HepG2 (cell line): ENCODE results near the gene SOX12. TPM values are rescaled to one million over a fixed set of nuclear protein-coding genes. Genes with fewer than 3 reads are reported as not detected.
A peak's percentile ranks its signal among the peaks of the same experiment; 100 is the strongest.

Source experiments
- ARID2 ChIP-seq: sonication (generic); formaldehyde crosslinking; IDR thresholded peaks from 2 replicates; pipeline ENCODE4 v1.8.1; 2022; ENCODE audit warnings: mild to moderate bottlenecking, missing genetic modification reagents, borderline replicate concordance
- ATF7-NPFF ChIP-seq: sonication (generic); formaldehyde crosslinking; IDR thresholded peaks from 2 replicates; pipeline ENCODE4 v1.8.1; 2023; ENCODE audit warnings: mild to moderate bottlenecking, low read depth, missing genetic modification reagents, moderate library complexity
- BRCA1 ChIP-seq: sonication (generic); formaldehyde crosslinking; IDR thresholded peaks from 2 replicates; pipeline ENCODE4 v1.4.0; 2020; ENCODE audit warnings: missing genetic modification reagents
- ELF3 ChIP-seq: IDR thresholded peaks from 2 replicates; pipeline ENCODE4 v1.6.1; 2016; ENCODE audit warnings: missing genetic modification reagents, missing compliant biosample characterization
- KLF6 ChIP-seq: IDR thresholded peaks from 2 replicates; pipeline ENCODE4 v1.8.0; 2016; ENCODE audit warnings: missing biosample characterization, missing genetic modification reagents
- NBN ChIP-seq: fragments of 450-650 bp; conservative IDR thresholded peaks from 2 replicates; pipeline ENCODE4 v1.6.1; 2017
- NCOA1 ChIP-seq: sonication (generic); formaldehyde crosslinking; IDR thresholded peaks from 2 replicates; pipeline ENCODE4 v1.9.0; 2021; ENCODE audit warnings: missing genetic modification reagents
- SMAD9 ChIP-seq: sonication (generic); formaldehyde crosslinking; IDR thresholded peaks from 2 replicates; pipeline ENCODE4 v1.5.1; 2020; ENCODE audit warnings: mild to moderate bottlenecking, missing genetic modification reagents
- TGIF2 ChIP-seq: IDR thresholded peaks from 2 replicates; pipeline ENCODE4 v1.6.1; 2016; ENCODE audit warnings: control low read depth, missing compliant biosample characterization
- THYN1 ChIP-seq: sonication (generic); formaldehyde crosslinking; IDR thresholded peaks from 2 replicates; pipeline ENCODE4 v1.8.1; 2023; ENCODE audit warnings: low read depth, mild to moderate bottlenecking, moderate library complexity, missing genetic modification reagents, borderline replicate concordance
- ZBTB1 ChIP-seq: sonication (generic); formaldehyde crosslinking; IDR thresholded peaks from 2 replicates; pipeline ENCODE4 v1.4.0; 2020; ENCODE audit warnings: missing genetic modification reagents, borderline replicate concordance
- ZNF232 ChIP-seq: sonication (generic); formaldehyde crosslinking; IDR thresholded peaks from 2 replicates; pipeline ENCODE4 v1.4.0; 2020; ENCODE audit warnings: missing genetic modification reagents, borderline replicate concordance
- ZNF552 ChIP-seq: sonication (generic); formaldehyde crosslinking; IDR thresholded peaks from 2 replicates; pipeline ENCODE4 v1.9.0; 2022; ENCODE audit warnings: missing genetic modification reagents, mild to moderate bottlenecking, borderline replicate concordance
- ZSCAN25 ChIP-seq: sonication (generic); formaldehyde crosslinking; IDR thresholded peaks from 2 replicates; pipeline ENCODE4 v1.8.0; 2022; ENCODE audit warnings: mild to moderate bottlenecking, missing genetic modification reagents
- polyA plus RNA-seq, 8 experiments: library from polyadenylated mRNA; depleted of rRNA in 3 of 8; stranded (reverse) in 7 of 8; unstranded in 1 of 8; fragments of >200 nt; fragmentation: Illumina TruSeq in 4 of 8; extraction: Trizol in 4 of 8; gene quantifications; 2 replicates each; pipeline versions ENCODE4 v1.2.1 to v1.2.3, GENCODE V29; 2011 to 2016; ENCODE audit warnings: low read depth in 4 of 8, missing spikeins in 1 of 8, mixed read lengths in 1 of 8; ENCODE audit not compliant: insufficient read depth in 1 of 8
- total RNA-seq, 5 experiments: library from RNA; depleted of rRNA; stranded (reverse); fragments of >200 nt; fragmentation: Illumina TruSeq; extraction: Trizol; gene quantifications; 2 replicates each; pipeline ENCODE4 v1.2.3, GENCODE V29; 2016; ENCODE audit warnings: low read depth in 1 of 5
- TF ChIP-seq, protein P1 (sequence below): sonication (generic); formaldehyde crosslinking; IDR thresholded peaks from 2 replicates; pipeline ENCODE4 v1.5.1; 2020; ENCODE audit warnings: mild to moderate bottlenecking, missing genetic modification reagents, borderline replicate concordance
- TF ChIP-seq, protein P2 (sequence below): sonication (generic); formaldehyde crosslinking; IDR thresholded peaks from 2 replicates; pipeline ENCODE4 v1.4.0; 2020; ENCODE audit warnings: mild to moderate bottlenecking, missing genetic modification reagents, borderline replicate concordance
- TF ChIP-seq, protein P3 (sequence below): sonication (generic); formaldehyde crosslinking; conservative IDR thresholded peaks from 2 replicates; pipeline ENCODE4 v1.4.0; 2020; ENCODE audit warnings: missing genetic modification reagents

Gene SOX12
- total and polyA plus RNA-seq, 2 of the 13 experiments (the other 11 are each of a cell fraction or from before 2014, with no cell fraction given): 10.0 to 18.7 TPM

DNA sequence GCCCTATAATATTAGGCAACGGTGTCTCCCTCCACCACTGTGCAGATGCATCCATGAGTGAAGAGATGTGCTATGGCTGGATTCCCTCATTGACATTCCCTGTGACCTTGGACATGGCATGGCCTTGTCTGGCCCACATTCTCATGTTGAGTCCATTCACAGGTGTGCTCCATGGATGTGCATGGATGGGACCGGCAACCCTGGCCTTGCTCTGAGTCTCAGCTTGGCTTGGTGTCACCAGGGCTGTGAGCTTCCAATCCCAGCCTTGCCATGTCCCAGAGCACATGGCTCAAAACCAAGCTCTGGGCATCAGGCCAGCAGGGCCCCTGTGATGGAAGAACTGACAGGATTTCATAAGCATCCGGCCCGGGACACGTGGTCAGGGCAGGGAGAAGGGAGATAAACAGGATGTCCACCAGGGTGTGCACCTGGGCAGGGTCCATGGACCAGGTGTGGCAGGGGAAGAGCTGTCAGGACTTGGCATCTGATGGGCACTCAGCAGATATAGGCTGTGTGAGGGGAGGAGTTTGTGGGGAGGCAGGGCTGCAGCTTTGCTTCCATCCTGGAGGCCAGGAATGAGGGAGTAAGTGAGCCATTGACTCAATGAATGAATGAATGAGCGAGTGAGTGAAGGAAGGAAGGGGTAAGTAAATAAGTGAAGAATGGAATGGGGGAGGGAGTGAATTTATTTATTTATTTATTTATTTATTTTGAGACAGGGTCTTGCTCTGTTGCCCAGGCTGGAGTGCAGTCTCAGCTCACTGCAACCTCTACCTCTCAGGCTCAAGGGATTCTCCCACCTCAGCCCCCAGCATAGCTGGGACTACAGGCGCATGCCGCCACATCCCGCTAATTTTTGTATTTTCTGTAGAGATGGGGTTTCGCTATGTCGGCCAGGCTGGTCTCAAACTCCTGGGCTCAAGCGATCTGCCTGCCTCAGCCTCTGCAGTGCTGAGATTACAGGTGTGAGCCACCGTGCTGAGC, 37.2 kb downstream of the SOX12 start (continued):
- TF ChIP-seq ZNF552 (CRISPR knock-in tag) (peak; percentile 98), ZBTB1 (CRISPR knock-in tag) (peak; percentile 66; the same call in 1 of the 2 replicates), BRCA1 (CRISPR knock-in tag) (no peak; the same call in 1 of the 2 replicates), ZSCAN25 (CRISPR knock-in tag) (peak; percentile 92), THYN1 (CRISPR knock-in tag) (0 out of 2 replicates have a peak, but pooled peaks have one; percentile 32), TGIF2 (CRISPR knock-in tag) (peak; percentile 100), NCOA1 (no peak), KLF6 (CRISPR knock-in tag) (peak; percentile 100), ARID2 (no peak; the same call in 1 of the 2 replicates), ELF3 (CRISPR knock-in tag) (peak; percentile 98), NBN (no peak), SMAD9 (CRISPR knock-in tag) (peak; percentile 94; the same call in 1 of the 2 replicates), ATF7-NPFF (CRISPR knock-in tag) (peak; percentile 96), ZNF232 (CRISPR knock-in tag) (peak; percentile 93; the same call in 1 of the 2 replicates)
- TF ChIP-seq, protein P1, sequence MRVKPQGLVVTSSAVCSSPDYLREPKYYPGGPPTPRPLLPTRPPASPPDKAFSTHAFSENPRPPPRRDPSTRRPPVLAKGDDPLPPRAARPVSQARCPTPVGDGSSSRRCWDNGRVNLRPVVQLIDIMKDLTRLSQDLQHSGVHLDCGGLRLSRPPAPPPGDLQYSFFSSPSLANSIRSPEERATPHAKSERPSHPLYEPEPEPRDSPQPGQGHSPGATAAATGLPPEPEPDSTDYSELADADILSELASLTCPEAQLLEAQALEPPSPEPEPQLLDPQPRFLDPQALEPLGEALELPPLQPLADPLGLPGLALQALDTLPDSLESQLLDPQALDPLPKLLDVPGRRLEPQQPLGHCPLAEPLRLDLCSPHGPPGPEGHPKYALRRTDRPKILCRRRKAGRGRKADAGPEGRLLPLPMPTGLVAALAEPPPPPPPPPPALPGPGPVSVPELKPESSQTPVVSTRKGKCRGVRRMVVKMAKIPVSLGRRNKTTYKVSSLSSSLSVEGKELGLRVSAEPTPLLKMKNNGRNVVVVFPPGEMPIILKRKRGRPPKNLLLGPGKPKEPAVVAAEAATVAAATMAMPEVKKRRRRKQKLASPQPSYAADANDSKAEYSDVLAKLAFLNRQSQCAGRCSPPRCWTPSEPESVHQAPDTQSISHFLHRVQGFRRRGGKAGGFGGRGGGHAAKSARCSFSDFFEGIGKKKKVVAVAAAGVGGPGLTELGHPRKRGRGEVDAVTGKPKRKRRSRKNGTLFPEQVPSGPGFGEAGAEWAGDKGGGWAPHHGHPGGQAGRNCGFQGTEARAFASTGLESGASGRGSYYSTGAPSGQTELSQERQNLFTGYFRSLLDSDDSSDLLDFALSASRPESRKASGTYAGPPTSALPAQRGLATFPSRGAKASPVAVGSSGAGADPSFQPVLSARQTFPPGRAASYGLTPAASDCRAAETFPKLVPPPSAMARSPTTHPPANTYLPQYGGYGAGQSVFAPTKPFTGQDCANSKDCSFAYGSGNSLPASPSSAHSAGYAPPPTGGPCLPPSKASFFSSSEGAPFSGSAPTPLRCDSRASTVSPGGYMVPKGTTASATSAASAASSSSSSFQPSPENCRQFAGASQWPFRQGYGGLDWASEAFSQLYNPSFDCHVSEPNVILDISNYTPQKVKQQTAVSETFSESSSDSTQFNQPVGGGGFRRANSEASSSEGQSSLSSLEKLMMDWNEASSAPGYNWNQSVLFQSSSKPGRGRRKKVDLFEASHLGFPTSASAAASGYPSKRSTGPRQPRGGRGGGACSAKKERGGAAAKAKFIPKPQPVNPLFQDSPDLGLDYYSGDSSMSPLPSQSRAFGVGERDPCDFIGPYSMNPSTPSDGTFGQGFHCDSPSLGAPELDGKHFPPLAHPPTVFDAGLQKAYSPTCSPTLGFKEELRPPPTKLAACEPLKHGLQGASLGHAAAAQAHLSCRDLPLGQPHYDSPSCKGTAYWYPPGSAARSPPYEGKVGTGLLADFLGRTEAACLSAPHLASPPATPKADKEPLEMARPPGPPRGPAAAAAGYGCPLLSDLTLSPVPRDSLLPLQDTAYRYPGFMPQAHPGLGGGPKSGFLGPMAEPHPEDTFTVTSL (CRISPR knock-in tag): peak; percentile 68; the same call in 1 of the 2 replicates
- TF ChIP-seq, protein P2, sequence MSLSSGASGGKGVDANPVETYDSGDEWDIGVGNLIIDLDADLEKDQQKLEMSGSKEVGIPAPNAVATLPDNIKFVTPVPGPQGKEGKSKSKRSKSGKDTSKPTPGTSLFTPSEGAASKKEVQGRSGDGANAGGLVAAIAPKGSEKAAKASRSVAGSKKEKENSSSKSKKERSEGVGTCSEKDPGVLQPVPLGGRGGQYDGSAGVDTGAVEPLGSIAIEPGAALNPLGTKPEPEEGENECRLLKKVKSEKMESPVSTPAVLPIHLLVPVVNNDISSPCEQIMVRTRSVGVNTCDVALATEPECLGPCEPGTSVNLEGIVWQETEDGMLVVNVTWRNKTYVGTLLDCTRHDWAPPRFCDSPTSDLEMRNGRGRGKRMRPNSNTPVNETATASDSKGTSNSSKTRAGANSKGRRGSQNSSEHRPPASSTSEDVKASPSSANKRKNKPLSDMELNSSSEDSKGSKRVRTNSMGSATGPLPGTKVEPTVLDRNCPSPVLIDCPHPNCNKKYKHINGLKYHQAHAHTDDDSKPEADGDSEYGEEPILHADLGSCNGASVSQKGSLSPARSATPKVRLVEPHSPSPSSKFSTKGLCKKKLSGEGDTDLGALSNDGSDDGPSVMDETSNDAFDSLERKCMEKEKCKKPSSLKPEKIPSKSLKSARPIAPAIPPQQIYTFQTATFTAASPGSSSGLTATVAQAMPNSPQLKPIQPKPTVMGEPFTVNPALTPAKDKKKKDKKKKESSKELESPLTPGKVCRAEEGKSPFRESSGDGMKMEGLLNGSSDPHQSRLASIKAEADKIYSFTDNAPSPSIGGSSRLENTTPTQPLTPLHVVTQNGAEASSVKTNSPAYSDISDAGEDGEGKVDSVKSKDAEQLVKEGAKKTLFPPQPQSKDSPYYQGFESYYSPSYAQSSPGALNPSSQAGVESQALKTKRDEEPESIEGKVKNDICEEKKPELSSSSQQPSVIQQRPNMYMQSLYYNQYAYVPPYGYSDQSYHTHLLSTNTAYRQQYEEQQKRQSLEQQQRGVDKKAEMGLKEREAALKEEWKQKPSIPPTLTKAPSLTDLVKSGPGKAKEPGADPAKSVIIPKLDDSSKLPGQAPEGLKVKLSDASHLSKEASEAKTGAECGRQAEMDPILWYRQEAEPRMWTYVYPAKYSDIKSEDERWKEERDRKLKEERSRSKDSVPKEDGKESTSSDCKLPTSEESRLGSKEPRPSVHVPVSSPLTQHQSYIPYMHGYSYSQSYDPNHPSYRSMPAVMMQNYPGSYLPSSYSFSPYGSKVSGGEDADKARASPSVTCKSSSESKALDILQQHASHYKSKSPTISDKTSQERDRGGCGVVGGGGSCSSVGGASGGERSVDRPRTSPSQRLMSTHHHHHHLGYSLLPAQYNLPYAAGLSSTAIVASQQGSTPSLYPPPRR (CRISPR knock-in tag): peak; percentile 95
- TF ChIP-seq, protein P3, sequence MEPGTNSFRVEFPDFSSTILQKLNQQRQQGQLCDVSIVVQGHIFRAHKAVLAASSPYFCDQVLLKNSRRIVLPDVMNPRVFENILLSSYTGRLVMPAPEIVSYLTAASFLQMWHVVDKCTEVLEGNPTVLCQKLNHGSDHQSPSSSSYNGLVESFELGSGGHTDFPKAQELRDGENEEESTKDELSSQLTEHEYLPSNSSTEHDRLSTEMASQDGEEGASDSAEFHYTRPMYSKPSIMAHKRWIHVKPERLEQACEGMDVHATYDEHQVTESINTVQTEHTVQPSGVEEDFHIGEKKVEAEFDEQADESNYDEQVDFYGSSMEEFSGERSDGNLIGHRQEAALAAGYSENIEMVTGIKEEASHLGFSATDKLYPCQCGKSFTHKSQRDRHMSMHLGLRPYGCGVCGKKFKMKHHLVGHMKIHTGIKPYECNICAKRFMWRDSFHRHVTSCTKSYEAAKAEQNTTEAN: peak; percentile 99
